OCI-LY7 (cell line): ENCODE results near the gene TMEM39B. TPM values are rescaled to one million over a fixed set of nuclear protein-coding genes. Genes with fewer than 3 reads are reported as not detected.

Source experiments
- BruUV-seq: library from RNA; stranded (reverse); fragments of 400-500 nt; replicated peaks from 2 replicates; lab custom pipeline; 2021; lab: Mats Ljungman, UMichigan
- CTCF ChIA-PET: fragments of 300-600 bp; sonication (Branson Sonifier 250); formaldehyde crosslinking; loops from one replicate; lab custom pipeline; 2022; ENCODE audit warnings: antibody characterized with exemption; ENCODE audit not compliant: unreplicated experiment; lab: Charles Lee
- POLR2A ChIA-PET: fragments of 300-600 bp; sonication (Branson Sonifier 250); formaldehyde crosslinking; loops from one replicate; lab custom pipeline; 2022; ENCODE audit warnings: antibody characterized with exemption; lab: Charles Lee
- DNase-seq: peaks from one replicate; pipeline ENCODE4 v3.0.0-alpha.2; 2015; ENCODE audit warnings: low spot score
- H2AFZ ChIP-seq: fragments of 200-600 bp; sonication (generic), shearing (Covaris generic); 2 replicates; pipeline ENCODE4 v1.6.1; 2014; ENCODE audit warnings: mild to moderate bottlenecking, antibody characterized with exemption, low read length, moderate library complexity
- H3K27ac ChIP-seq: fragments of 200-600 bp; sonication (generic); 2 replicates; pipeline ENCODE4 v1.5.1; 2014; ENCODE audit warnings: mixed run types, low read depth, mild to moderate bottlenecking, moderate library complexity, low read length, inconsistent platforms; ENCODE audit not compliant: poor library complexity, severe bottlenecking
- H3K36me3 ChIP-seq: fragments of 200-600 bp; sonication (generic); 2 replicates; pipeline ENCODE4 v1.6.1; 2014; ENCODE audit warnings: mild to moderate bottlenecking, antibody characterized with exemption, low read length, moderate library complexity, mixed read lengths; ENCODE audit not compliant: insufficient read depth
- H3K4me1 ChIP-seq: fragments of 200-600 bp; sonication (generic); 2 replicates; pipeline ENCODE4 v1.5.1; 2014; ENCODE audit warnings: mild to moderate bottlenecking, low read length; ENCODE audit not compliant: insufficient read depth, poor library complexity, severe bottlenecking
- H3K4me2 ChIP-seq: fragments of 200-600 bp; sonication (generic); 2 replicates; pipeline ENCODE4 v1.6.1; 2014; ENCODE audit warnings: mild to moderate bottlenecking, low read length
- H3K4me3 ChIP-seq: fragments of 200-600 bp; sonication (generic); 2 replicates; pipeline ENCODE4 v1.5.1; 2014; ENCODE audit warnings: mild to moderate bottlenecking, low read depth, low read length; ENCODE audit not compliant: poor library complexity, severe bottlenecking
- H3K79me2 ChIP-seq: fragments of 200-600 bp; sonication (generic); 2 replicates; pipeline ENCODE4 v1.6.1; 2016; ENCODE audit warnings: low read depth, mild to moderate bottlenecking, low read length, moderate library complexity, mixed read lengths; ENCODE audit not compliant: insufficient read depth
- H3K9me2 ChIP-seq: fragments of 200-600 bp; sonication (generic); 2 replicates; pipeline ENCODE4 v1.6.1; 2016; ENCODE audit warnings: mild to moderate bottlenecking, low read length, mixed read lengths; ENCODE audit not compliant: insufficient read depth
- H3K9me3 ChIP-seq: fragments of 200-600 bp; sonication (generic); 2 replicates; pipeline ENCODE4 v1.6.1; 2014; ENCODE audit warnings: mild to moderate bottlenecking, mixed run types, low read length, mixed read lengths
- H4K20me1 ChIP-seq: fragments of 200-600 bp; sonication (generic); 2 replicates; pipeline ENCODE4 v1.6.1; 2014; ENCODE audit warnings: mild to moderate bottlenecking, antibody characterized with exemption, low read length, moderate library complexity, mixed read lengths; ENCODE audit not compliant: insufficient read depth
- EZH2phosphoT487 ChIP-seq: fragments of 200-600 bp; sonication (generic); IDR thresholded peaks from 2 replicates; pipeline ENCODE4 v1.6.1; 2018; ENCODE audit warnings: low read depth, borderline replicate concordance, mild to moderate bottlenecking, mixed run types, antibody characterized with exemption, low read length, moderate library complexity, mixed read lengths
- intact Hi-C: fragments of 100-400 bp; cut with micrococcal nuclease; formaldehyde crosslinking; loops from one replicate; pipeline ENCODE4 v1.10.0; 2022; ENCODE audit not compliant: unreplicated experiment
- total RNA-seq, 2 experiments: library from RNA; depleted of rRNA in 1 of 2; stranded (reverse); fragments of >200 nt in 1 of 2; shearing (Covaris generic) in 1 of 2; gene quantifications; 2 replicates each; pipeline ENCODE4 v1.2.3, GENCODE V29; 2014 to 2022
- TF ChIP-seq, protein P1 (sequence below): fragments of 200-600 bp; sonication (generic); conservative IDR thresholded peaks from 2 replicates; pipeline ENCODE4 v1.5.1; 2014; ENCODE audit warnings: mild to moderate bottlenecking, antibody characterized with exemption, low read length, moderate library complexity, mixed read lengths

Gene TMEM39B
- total RNA-seq, 2 experiments from 2014 or later = 11.3 to 35.9 TPM

DNA sequence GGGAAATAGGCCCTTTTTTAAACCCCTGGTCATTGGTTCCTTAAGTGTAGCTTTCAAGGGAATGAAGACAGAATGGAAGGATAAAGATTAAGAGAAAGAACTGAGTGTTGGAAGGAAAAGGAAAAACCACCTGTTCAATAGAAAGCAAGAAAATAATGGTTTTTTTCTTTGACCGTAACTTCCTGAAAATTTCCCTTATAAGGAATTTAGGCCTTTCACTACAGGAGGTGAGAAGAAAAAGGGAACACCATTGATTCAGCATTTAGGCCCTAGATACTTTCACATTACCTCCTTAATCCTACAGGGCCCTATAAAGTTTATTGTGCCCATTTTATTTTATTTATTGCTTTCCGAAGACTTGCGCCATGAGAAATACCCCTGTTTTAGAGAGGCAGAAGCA is 54.0 kb downstream of the TMEM39B start:
- DNase-seq = no peak
- Histone ChIP-seq H2AFZ (no peak overlapping the region), H3K4me3 (no peak overlapping the region), H3K9me3 (no peaks in the 10 kb centered on the region), H3K36me3 (peaks cover 32% of the 10 kb centered on the region), H4K20me1 (peaks cover 5% of the 10 kb centered on the region), H3K27ac (no peak overlapping the region), H3K9me2 (no peaks in the 10 kb centered on the region), H3K4me1 (peaks cover 7% of the 10 kb centered on the region), H3K79me2 (peaks cover 85% of the 10 kb centered on the region), H3K4me2 (no peak overlapping the region)
- POLR2A ChIA-PET = no interaction called here
- TSS peak; percentile 36 for BruUV-seq
- CTCF ChIA-PET = no interaction called here
- TF ChIP-seq EZH2phosphoT487 = no peak
- TF ChIP-seq, protein P1, sequence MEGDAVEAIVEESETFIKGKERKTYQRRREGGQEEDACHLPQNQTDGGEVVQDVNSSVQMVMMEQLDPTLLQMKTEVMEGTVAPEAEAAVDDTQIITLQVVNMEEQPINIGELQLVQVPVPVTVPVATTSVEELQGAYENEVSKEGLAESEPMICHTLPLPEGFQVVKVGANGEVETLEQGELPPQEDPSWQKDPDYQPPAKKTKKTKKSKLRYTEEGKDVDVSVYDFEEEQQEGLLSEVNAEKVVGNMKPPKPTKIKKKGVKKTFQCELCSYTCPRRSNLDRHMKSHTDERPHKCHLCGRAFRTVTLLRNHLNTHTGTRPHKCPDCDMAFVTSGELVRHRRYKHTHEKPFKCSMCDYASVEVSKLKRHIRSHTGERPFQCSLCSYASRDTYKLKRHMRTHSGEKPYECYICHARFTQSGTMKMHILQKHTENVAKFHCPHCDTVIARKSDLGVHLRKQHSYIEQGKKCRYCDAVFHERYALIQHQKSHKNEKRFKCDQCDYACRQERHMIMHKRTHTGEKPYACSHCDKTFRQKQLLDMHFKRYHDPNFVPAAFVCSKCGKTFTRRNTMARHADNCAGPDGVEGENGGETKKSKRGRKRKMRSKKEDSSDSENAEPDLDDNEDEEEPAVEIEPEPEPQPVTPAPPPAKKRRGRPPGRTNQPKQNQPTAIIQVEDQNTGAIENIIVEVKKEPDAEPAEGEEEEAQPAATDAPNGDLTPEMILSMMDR = no peak
- intact Hi-C loops = no loop called here

DNA sequence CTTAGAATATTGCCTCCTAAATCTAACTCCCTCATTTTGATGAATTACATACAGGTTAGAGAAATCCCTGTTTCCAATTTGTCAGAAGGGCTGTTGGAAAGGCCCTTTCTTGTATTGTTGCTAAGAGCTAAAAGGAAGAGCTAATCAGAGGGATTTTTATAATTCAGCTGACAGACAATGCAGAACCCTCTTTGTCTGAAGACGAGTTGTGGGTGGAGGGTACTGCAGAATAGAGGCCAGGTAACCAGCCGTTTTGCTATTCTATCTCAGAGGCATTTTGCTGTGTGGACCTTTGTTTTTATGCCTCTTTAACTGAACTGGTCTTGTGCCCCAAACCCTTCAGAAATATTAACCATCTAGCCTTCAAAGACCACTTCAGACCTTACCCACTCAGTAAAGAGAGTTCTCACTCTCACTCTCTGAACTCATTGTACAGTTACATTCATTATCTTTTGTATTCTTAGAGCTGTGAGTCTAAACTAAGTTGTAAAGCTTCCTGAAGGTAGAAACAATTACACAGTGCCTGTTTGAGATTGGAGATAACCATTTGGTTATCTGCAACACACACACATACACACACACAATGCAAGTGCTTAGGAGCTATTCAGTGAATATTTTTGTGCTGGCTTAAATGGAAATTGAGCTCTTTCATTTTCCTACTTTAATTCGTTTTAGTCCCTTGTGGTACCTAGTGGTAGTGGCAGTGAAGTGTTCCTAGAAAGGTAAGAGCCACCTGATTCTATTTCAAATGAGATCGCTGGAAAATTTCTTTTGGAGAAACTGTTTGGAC is 54.9 kb downstream of the TMEM39B start:
- Histone ChIP-seq H3K9me3 (no peaks in the 10 kb centered on the region), H2AFZ (no peak overlapping the region), H4K20me1 (peaks cover 5% of the 10 kb centered on the region), H3K4me2 (no peak overlapping the region), H3K4me1 (peaks cover 7% of the 10 kb centered on the region), H3K36me3 (peaks cover 37% of the 10 kb centered on the region), H3K9me2 (no peaks in the 10 kb centered on the region), H3K27ac (no peak overlapping the region), H3K79me2 (peaks cover 82% of the 10 kb centered on the region), H3K4me3 (no peak overlapping the region)
- BruUV-seq = no TSS peak
- no peak for DNase-seq
- TF ChIP-seq EZH2phosphoT487 = no peak
- TF ChIP-seq, protein P1 = peak; percentile 40
- ChIA-PET POLR2A (interaction anchor here (0.9 to 1.6 kb wide), 3 partner anchors 9 to 17 kb away, joined by 4 to 6 read pairs (median 5); no protein-coding TSS in a partner anchor), CTCF (interaction anchor here (0.5 to 1.4 kb wide), 3 partner anchors 8 to 16 kb away, joined by 3 to 5 read pairs (median 3); no protein-coding TSS in a partner anchor)
- intact Hi-C loops = no loop called here

DNA sequence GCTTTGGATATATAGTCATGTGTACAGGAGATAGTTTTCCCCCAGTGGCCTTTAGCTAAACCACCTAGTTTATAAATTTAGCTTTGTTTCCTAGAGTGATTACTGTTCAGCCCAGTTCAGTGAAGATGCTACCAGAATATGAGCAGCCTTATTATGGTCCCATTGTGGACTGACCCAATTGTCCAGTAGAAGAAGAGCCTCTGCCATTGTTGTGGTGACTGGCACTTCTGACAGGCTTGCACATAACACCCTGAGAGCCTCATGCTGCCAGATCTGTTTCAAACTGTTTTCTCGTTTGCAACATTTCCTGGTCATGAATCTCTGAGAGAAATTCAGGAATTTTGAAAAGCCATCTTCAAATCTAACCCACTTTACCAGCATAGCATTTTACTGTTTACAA is 55.7 kb downstream of the TMEM39B start:
- H2AFZ ChIP-seq = no peak overlapping the region
- no peaks in the 10 kb centered on the region for H3K9me2 ChIP-seq
- H3K4me1 ChIP-seq = peaks cover 7% of the 10 kb centered on the region
- H3K9me3 ChIP-seq = no peaks in the 10 kb centered on the region
- peaks cover 5% of the 10 kb centered on the region for H4K20me1 ChIP-seq
- DNase-seq = no peak
- H3K27ac ChIP-seq = no peak overlapping the region
- ChIA-PET CTCF (interaction anchor here (1.4 kb wide), 1 partner anchor 17 kb away, joined by 5 read pairs; no protein-coding TSS in a partner anchor), POLR2A (interaction anchor here (0.5 to 1.6 kb wide), 4 partner anchors 10 to 136 kb away, joined by 3 to 6 read pairs (median 4); no protein-coding TSS in a partner anchor)
- no peak overlapping the region for H3K4me2 ChIP-seq
- H3K4me3 ChIP-seq = no peak overlapping the region
- intact Hi-C loops = no loop called here
- peaks cover 43% of the 10 kb centered on the region for H3K36me3 ChIP-seq
- BruUV-seq = no TSS peak
- peaks cover 73% of the 10 kb centered on the region for H3K79me2 ChIP-seq
- TF ChIP-seq, protein P1 = no peak
- TF ChIP-seq EZH2phosphoT487 = no peak
